Motor neuron (in vitro differentiated cells): ENCODE measurements around the gene PSMA3. TPM values are rescaled to one million over a fixed set of nuclear protein-coding genes. Genes with fewer than 3 reads are reported as not detected.

ENCODE experiments used
- ATAC-seq, 8 experiments: fragments of 200-7000 bp; cut with Tn5 transposase; replicated peaks in 6 of 8; 2 replicates each; pipeline ENCODE4 v1.8.0; 2021; ENCODE audit warnings: mild to moderate bottlenecking in 8 of 8, moderate library complexity in 8 of 8
- H3K27ac ChIP-seq, 2 donors: fragments of 250-450 bp; sonication (Bioruptor Pico); 2 replicates each; pipeline ENCODE4 v1.9.0; 2021; ENCODE audit warnings: antibody characterized with exemption in 2 of 2, mild to moderate bottlenecking in 2 of 2, moderate library complexity in 1 of 2
- H3K4me1 ChIP-seq, 2 donors: fragments of 250-450 bp; sonication (Bioruptor Pico); replicated peaks in 1 of 2; 2 replicates each; pipeline ENCODE4 v1.6.1; 2021; ENCODE audit warnings: antibody characterized with exemption in 2 of 2, mild to moderate bottlenecking in 2 of 2, moderate library complexity in 1 of 2
- H3K4me3 ChIP-seq, 5 donors: fragments of 250-450 bp; sonication (Bioruptor Pico); 2 replicates each; pipeline ENCODE4 v1.9.0; 2021; ENCODE audit warnings: antibody characterized with exemption in 5 of 5, mild to moderate bottlenecking in 5 of 5, moderate library complexity in 4 of 5
- WGBS, 10 experiments: fragments of 450-650 bp; shearing (Covaris generic); methylation state at CpG; one replicate each; pipeline ENCODE4 v1.0.0; 2022; 5-methylcytosine and 5-hydroxymethylcytosine counted together
- in situ Hi-C, 9 experiments: fragments of 400-800 bp; cut with MboI; loops; one replicate each; pipeline ENCODE4 v1.15.0; 2021; ENCODE audit warnings: low sequenced_read_pairs in 9 of 9, low pct_unique_long_range_greater_than_20kb in 2 of 9; ENCODE audit not compliant: unreplicated experiment in 9 of 9
- total RNA-seq, 8 experiments: library from RNA; unstranded; fragments of 300-600 nt; gene quantifications; 2 replicates each; pipeline versions ENCODE4 v1.2.3 to v1.2.4, GENCODE V29; 2022

Gene PSMA3
- 100 to 1,000 TPM in 7 of 8 experiments, 10 to 100 TPM in 1; 97.8 to 341 (median 162) TPM for total RNA-seq

DNA sequence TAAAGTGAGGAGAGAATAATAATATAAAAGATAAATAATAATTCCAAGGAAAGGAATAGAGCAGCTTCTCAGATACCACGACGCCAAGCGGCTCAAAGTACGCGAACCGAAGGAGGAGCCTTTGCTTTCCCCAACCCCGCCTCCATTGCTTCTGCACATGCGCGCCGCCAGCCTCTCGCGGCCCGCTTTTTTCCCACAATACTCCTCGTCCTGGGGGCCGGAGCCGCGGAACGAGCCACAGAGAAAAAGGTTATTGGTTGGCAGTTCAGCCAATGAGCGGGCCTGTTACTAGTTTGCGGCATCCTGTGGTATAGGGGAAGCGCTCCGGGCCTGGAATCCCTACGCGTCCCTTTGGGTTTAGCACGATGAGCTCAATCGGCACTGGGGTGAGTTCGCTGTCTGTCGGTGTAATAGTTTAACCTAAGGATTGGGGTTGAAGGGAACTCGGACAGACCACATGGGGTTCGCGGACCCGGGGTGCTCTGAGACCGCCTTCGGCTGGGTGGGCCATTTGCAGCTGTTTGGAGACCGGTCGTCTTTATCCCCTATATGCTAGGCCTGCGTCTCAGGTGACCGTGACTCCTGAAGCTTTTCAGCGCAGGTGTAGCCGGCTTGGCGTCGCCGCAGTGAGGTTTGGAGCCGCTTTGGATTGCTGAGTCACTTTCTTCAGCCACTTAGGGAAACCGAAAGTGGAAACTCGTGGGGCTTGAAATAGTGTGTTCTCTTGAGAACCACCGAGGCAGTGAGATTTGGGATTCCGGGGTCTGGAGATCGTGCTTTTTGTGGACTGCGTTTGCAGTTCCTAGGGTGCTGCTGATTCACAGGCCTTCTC lies at the start of gene PSMA3:
TSS of gene PSMA3 (plus strand) at position 288 of the 832 bp plus-strand sequence. CDS start at position 366, 78 bp downstream.
- Histone ChIP-seq H3K27ac (peak within 1 kb of the TSS; percentile 91), H3K4me3 (peak within 1 kb of the TSS; percentile 74 to 99 (median 82)), H3K4me1 (peaks cover 3 to 18% of the 10 kb centered on the region in 2 donors)
- WGBS, 10 experiments = 0 to 2% (median 0%) methylated on average over 2 to 31 of the region's 50 CpGs; no CpG with 5 or more reads in 1 of the 10 experiments
- in situ Hi-C loops = no loop called here
- ATAC-seq = peak; percentile 89 to 99 (median 97)

DNA sequence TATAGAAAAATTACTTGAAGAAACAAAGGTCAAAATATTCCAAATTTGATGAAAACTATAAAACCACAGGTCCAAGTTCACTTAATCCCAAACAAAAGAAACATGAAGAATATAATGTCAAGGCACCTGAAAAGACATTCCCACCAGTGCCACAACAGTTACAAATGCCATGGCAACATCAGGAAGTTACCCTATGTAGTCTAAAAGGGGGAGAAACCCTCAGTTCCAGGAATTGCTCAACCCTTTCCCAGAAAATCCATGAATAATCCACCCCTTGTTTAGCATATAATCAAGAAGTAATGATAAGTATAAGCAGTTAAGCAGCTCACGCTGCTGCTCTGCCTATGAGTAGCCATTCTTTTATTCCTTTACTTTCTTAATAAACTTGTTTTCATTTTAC lies 48.4 kb upstream of the PSMA3 start:
- H3K4me3 ChIP-seq = no peak overlapping the region
- 60 to 100% (median 85%) methylated on average over 1 of the region's 1 CpG; no CpG with 5 or more reads in 4 of the 10 experiments for WGBS, 10 experiments
- H3K4me1 ChIP-seq = peaks cover 0 to 2% of the 10 kb centered on the region in 2 donors
- in situ Hi-C loops = no loop called here
- no peak overlapping the region for H3K27ac ChIP-seq
- no peak for ATAC-seq

DNA sequence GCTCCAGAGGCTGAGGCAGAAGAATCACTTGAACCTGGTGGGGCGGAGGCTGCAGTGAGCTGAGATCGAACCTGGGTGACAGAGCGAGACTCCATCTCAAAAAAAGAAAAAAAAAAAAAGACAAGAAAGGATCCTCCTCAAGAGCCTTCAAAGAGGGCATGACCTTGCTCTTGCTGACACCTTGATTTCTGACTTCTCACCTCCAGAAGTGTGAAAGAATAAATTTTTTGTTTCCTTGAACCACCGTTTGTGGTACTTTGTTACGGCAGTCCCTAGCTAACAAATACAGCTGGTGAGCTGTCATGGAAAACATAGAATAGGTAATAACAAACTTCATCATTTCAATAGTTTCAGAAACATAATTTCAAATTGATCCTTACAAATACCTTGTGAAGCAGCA lies 46.6 kb upstream of the PSMA3 start:
- Histone ChIP-seq H3K27ac (no peak overlapping the region), H3K4me3 (no peak overlapping the region), H3K4me1 (peaks cover 0 to 8% of the 10 kb centered on the region in 2 donors)
- 60 to 100% (median 93%) methylated on average over 1 to 5 of the region's 5 CpGs for WGBS, 10 experiments
- no peak for ATAC-seq
- in situ Hi-C loops = no loop called here

DNA sequence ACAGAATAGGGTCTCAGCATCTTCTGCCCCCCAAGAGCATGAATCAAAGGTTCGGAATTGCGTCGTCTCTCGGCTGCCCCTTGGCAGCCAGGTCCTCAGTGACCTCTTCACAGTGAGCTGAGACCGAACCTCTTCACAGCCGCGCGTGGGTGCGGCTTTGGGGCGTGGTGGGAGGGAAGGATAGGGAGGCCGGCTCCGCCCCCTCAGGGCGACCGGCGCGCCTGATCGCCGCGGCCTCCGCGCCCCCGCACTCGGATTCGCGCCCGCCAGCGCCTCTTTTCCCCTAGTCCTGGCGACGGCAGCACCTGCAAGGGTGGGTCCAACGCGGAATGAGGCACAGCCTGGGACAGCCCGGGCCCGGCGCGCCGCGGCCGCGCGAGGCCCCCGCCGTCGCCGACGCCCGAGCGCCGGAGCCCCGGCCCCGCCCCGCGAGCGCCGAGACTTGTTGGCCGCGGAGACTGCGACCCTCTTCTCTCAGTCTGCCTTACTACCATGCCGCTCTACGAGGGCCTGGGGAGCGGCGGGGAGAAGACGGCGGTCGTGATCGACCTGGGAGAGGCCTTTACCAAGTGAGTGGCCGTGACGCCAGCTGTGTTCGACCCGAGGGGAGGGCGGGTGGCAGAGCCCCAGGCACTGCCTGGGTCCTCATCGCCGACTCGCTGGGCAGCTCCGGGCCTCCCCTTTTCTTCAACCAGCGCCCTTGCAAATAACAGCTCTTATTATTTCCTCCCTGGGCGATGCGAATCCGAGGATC lies 44.7 kb upstream of the PSMA3 start, which contains the start of gene ACTR10:
TSS of gene ACTR10 (plus strand) at position 424 of the 754 bp plus-strand sequence. CDS start at position 493, 69 bp downstream.
- 0% methylated on average over 1 to 12 of the region's 78 CpGs; no CpG with 5 or more reads in 7 of the 10 experiments for WGBS, 10 experiments
- in situ Hi-C loops = no loop called here
- peak within 1 kb of the TSS; percentile 42 to 99 (median 75) for H3K4me3 ChIP-seq
- peak; percentile 85 to 97 (median 96) for ATAC-seq
- peak within 1 kb of the TSS; percentile 90 to 96 for H3K27ac ChIP-seq
- H3K4me1 ChIP-seq = peaks cover 0 to 8% of the 10 kb centered on the region in 2 donors

DNA sequence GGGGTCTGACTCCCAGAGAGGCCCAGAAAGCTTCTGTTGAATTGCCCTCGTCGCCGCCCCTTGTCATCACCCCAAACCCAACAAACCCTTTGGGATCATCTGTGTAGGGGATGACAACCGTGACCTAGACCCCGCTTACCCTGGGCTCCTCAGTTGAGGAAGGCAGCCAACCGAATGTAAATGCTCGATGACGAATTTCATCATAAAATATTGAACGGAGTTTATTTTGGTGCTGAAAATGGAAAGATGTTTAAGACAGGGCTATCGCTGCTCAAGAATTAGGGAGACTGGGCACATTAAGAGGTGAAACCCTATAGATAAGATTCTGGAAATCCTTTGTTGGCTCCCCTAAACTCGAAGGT lies 44.2 kb upstream of the PSMA3 start:
- H3K4me3 ChIP-seq = peak overlapping the region; percentile 42 to 99 (median 75)
- in situ Hi-C loops = no loop called here
- peaks cover 0 to 8% of the 10 kb centered on the region in 2 donors for H3K4me1 ChIP-seq
- WGBS, 10 experiments = 0 to 5% (median 0%) methylated on average over 1 to 9 of the region's 11 CpGs; no CpG with 5 or more reads in 1 of the 10 experiments
- peak in 3 of 8 experiments; percentile 6 to 16 (median 9) for ATAC-seq
- peak overlapping the region; percentile 90 to 96 for H3K27ac ChIP-seq

GRCh38 chr14:58200846-58201245 lies 43.8 kb upstream of the PSMA3 start:
- H3K4me3 ChIP-seq = peak overlapping the region; percentile 42 to 99 (median 75)
- in situ Hi-C loops = no loop called here
- H3K27ac ChIP-seq = peak overlapping the region; percentile 90 to 96
- WGBS, 10 experiments = 0 to 13% (median 0%) methylated on average over 1 to 2 of the region's 2 CpGs; no CpG with 5 or more reads in 2 of the 10 experiments
- peaks cover 0 to 8% of the 10 kb centered on the region in 2 donors for H3K4me1 ChIP-seq
- no peak for ATAC-seq

DNA sequence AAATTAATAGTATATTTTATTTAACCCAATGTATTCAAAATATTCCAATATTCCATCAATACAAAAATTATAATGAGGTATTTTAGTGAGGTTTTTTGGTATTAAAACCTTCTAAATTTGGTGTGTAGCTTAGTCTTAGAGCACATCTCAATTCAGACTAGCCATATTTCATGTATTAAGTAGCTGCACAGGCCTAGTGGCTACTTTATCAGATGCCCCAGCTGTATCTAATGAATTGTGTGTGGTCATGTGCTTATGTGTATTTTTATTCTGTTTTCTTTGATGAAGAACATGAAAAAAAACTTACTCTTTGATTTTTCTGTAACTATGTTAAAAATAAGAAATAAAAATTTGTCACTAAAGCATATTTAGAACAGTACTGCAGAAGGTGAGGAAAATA lies 31.5 kb upstream of the PSMA3 start:
- Histone ChIP-seq H3K27ac (no peak overlapping the region), H3K4me3 (no peak overlapping the region), H3K4me1 (no peaks in the 10 kb centered on the region)
- in situ Hi-C loops = no loop called here
- ATAC-seq = no peak

DNA sequence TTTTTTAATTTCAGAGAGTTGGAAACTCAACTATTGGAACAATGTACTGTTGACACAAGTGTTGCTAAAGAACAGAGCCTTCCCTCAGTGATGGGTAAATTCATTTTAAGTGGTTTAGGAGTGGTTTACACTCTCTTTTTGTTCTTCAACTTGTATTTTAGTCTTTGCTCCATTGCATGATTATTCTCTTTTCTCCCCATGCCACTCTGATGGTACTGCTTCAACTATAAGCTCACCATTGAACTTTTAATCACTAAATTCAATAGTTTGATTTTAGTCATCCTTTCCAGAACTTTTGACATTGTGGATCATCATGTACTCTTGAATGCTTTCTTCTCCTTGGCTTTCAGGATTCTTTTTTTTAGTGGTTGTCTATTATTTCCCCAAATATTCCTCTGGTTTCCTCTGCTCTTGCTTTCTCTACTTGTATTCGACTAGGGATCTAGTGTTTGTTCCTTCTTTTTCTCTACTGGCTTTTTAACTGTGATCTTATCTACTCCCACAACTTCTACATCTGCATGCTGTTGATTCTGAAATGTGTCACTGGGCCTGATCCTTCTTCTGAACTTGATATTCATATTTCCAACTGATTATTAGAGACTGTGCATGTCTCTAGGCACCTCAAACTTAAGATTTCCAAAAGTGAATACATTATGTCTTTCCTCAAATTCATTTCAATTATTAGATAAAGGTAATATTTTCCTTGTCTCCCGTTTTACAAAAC lies 29.3 kb upstream of the PSMA3 start:
- no peak for ATAC-seq
- Histone ChIP-seq H3K4me3 (no peak overlapping the region), H3K27ac (no peak overlapping the region), H3K4me1 (no peaks in the 10 kb centered on the region)
- 74 to 100% (median 94%) methylated on average over 1 to 2 of the region's 2 CpGs for WGBS, 10 experiments
- in situ Hi-C loops = no loop called here

DNA sequence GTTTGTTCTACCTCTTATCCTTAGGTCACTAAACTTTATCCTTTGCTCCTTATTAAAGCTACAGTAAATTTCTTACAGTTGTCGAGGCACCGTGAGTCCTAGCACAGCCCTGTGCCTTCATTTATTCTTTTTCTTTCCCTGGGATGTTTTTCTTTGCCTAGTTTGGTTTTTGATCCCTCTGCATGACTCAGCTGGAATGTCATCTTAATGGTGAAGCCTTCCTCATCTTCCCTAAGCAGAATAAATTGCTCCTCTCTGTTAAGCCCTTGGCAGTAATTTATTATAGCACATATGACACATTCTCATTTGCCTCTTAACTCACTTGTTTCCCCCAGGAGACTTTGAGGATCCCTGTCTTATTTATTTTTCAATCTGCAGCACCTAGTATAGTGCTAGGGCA lies 28.1 kb upstream of the PSMA3 start:
- Histone ChIP-seq H3K4me1 (no peaks in the 10 kb centered on the region), H3K27ac (no peak overlapping the region), H3K4me3 (no peak overlapping the region)
- no peak for ATAC-seq
- in situ Hi-C loops = no loop called here
- WGBS, 10 experiments = 93 to 100% (median 100%) methylated on average over 1 to 2 of the region's 2 CpGs; no CpG with 5 or more reads in 1 of the 10 experiments

DNA sequence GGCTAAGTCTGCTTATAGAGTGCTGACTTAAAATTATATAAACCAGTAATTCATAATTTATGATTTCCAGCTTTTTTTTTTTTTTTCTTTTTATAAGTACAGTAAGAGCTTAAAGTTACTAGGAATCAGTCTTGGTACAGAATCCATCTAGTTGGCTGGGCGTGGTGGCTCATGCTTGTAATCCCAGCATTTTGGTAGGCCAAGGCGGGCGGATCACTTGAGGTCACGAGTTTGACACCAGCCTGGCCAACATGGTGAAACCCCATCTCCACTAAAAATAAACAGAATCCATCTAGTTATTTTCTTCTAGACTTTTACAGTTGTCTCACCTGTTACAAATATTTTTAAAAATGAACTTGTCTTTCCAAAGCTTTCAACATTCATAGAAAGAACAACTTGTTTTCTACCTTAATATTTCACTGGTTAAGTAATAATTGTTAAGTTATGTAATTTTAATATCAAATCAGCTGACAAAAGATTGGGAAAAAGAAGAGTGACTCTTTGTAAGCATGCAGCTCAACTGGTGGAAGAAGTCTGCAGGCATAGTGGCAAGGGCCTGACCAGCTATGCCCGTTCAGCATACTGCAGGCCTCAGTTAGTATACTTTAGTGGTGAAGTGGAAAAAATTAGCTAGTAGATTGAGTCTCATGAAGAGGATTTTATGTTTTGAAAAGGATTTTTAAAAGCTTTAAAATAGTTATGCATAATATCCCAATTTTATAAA lies 17.4 kb upstream of the PSMA3 start:
- H3K4me3 ChIP-seq = no peak overlapping the region
- no peaks in the 10 kb centered on the region for H3K4me1 ChIP-seq
- ATAC-seq = no peak
- no peak overlapping the region for H3K27ac ChIP-seq
- 80 to 100% (median 97%) methylated on average over 1 to 5 of the region's 5 CpGs for WGBS, 10 experiments
- in situ Hi-C loops = no loop called here

DNA sequence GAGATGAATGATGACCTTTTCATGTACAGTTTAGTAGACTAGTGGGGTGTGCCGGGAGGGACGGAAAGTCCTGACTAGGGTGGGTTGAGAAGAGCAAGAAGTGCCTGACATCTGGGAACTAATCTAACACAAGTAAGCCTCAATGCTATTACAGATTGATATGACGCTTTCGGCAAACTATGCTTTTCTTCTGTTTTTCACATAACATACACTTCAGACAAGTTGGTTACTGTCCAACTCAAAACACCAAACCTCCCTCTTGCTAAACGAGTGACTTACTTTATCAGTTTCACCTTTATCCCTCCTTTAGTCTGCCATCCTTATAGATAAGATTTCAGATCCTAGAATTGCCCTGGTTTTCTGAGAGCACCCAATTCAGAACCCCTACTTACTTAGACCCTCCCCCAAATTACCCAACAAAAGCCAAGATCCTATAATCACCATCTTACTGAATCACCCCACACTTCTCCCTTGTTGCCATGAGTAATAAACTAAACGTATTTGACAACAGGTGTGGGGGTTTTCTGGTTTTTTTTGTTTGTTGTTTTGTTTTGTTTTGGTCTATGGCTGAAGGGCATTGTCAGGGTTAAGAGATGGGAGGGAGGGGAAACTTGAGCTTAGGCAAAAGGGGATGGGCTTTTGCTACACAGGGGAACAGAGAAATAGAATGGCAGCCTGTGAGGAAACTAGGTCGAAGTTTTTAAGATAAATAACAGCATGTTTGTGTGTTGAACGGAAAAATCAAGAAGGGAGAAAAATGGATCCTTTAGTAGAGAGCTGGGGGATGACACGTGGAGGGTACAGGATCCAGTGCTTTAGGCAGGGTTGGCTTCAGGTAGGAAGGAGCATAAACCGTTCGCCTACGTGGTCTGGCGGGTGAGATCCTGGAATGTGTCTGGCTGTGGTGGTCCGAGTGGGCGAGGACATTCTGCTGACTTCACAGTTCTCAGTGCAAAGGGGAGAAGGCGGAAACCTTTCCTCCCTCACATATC lies 6.1 kb upstream of the PSMA3 start:
- Histone ChIP-seq H3K27ac (no peak overlapping the region), H3K4me3 (no peak overlapping the region), H3K4me1 (peaks cover 0 to 2% of the 10 kb centered on the region in 2 donors)
- peak in 2 of 8 experiments; percentile 4 to 24 for ATAC-seq
- 21 to 80% (median 71%) methylated on average over 2 to 15 of the region's 16 CpGs for WGBS, 10 experiments
- in situ Hi-C loops = no loop called here
